Testis (tissue), 3 donors: ENCODE results near the gene TIPARP. TPM values are rescaled to one million over a fixed set of nuclear protein-coding genes. Genes with fewer than 3 reads are reported as not detected.

Experiments used
- DNase-seq: peaks from one replicate; pipeline ENCODE4 v3.0.0-alpha.2; 2019
- H3K27ac ChIP-seq, 2 donors: fragments of 200-600 bp; sonication (generic); one replicate each; pipeline ENCODE4 v1.5.1; 2019
- H3K27me3 ChIP-seq: fragments of 200-600 bp; sonication (generic); one replicate; pipeline ENCODE4 v1.5.1; 2019
- H3K36me3 ChIP-seq: fragments of 200-600 bp; sonication (generic); one replicate; pipeline ENCODE4 v1.5.1; 2017; ENCODE audit warnings: low read depth; ENCODE audit errors: missing control alignments
- H3K4me1 ChIP-seq: fragments of 200-600 bp; sonication (generic); one replicate; pipeline ENCODE4 v1.5.1; 2019
- H3K4me3 ChIP-seq, 2 donors: fragments of 200-600 bp; sonication (generic); one replicate each; pipeline ENCODE4 v1.5.1; 2017 to 2019
- H3K9me3 ChIP-seq: fragments of 200-600 bp; sonication (generic); one replicate; pipeline ENCODE4 v1.5.1; 2017
- POLR2A ChIP-seq: fragments of 450-650 bp; IDR thresholded peaks from one replicate; pipeline ENCODE4 v1.6.1; 2017; ENCODE audit warnings: antibody characterized with exemption, mild to moderate bottlenecking, moderate library complexity
- WGBS, 2 donors: methylation state at CpG; one replicate each; pipeline ENCODE4 v1.1.5; 2018; 5-methylcytosine and 5-hydroxymethylcytosine counted together
- intact Hi-C: fragments of 100-400 bp; cut with DNase I; formaldehyde crosslinking; loops from one replicate; pipeline ENCODE4 v1.15.1; 2023; ENCODE audit warnings: low total_unique reads
- polyA plus RNA-seq: library from polyadenylated mRNA; stranded (reverse); fragments of 350-450 nt; fragmentation: Illumina TruSeq; extraction: RNeasy Lipid Tissue Mini Kit (QIAGEN cat#74804); gene quantifications from one replicate; pipeline ENCODE4 v1.2.3, GENCODE V29; 2014; ENCODE audit warnings: low read depth, low replicate concordance; ENCODE audit not compliant: insufficient read depth
- total RNA-seq, 2 donors: library from RNA; depleted of rRNA; stranded (reverse); fragments of >200 nt; gene quantifications; one replicate each; pipeline ENCODE4 v1.2.3, GENCODE V29; 2016
- TF ChIP-seq, protein P1 (sequence below), 3 experiments: fragments of 450-650 bp in 2 of 3; fragments of 200-600 bp in 1 of 3; sonication (generic) in 1 of 3; IDR thresholded peaks; one replicate each; pipeline ENCODE4 v1.5.1; 2016 to 2019; ENCODE audit warnings: antibody characterized with exemption in 3 of 3, mild to moderate bottlenecking in 2 of 3, moderate library complexity in 1 of 3

Gene TIPARP
- total and polyA plus RNA-seq, 3 donors from 2014 or later: 67.2 to 115 (median 70.7) TPM

DNA sequence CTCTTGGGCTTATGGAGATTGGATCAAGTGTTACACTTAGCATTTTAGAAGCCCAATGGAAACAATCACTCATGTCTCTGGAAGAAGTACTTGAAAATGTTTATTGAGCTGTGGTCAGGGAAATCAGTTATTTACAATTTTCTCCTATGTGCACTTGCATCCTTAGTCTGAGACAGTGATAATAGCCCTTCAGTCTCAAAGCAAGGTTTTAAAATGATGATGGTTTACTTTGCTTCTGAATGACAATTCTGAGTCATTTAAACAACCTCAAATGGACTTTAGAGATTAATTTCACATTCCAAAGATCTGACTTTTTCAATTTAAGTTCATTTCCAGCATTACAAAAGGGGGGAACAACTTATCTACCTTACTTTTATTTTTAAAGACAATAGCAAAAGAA, 20.1 kb downstream of the TIPARP start:
- H3K4me3 ChIP-seq: no peak overlapping the region
- H3K27me3 ChIP-seq: no peaks in the 10 kb centered on the region
- no peak for TF ChIP-seq POLR2A
- TF ChIP-seq, protein P1, sequence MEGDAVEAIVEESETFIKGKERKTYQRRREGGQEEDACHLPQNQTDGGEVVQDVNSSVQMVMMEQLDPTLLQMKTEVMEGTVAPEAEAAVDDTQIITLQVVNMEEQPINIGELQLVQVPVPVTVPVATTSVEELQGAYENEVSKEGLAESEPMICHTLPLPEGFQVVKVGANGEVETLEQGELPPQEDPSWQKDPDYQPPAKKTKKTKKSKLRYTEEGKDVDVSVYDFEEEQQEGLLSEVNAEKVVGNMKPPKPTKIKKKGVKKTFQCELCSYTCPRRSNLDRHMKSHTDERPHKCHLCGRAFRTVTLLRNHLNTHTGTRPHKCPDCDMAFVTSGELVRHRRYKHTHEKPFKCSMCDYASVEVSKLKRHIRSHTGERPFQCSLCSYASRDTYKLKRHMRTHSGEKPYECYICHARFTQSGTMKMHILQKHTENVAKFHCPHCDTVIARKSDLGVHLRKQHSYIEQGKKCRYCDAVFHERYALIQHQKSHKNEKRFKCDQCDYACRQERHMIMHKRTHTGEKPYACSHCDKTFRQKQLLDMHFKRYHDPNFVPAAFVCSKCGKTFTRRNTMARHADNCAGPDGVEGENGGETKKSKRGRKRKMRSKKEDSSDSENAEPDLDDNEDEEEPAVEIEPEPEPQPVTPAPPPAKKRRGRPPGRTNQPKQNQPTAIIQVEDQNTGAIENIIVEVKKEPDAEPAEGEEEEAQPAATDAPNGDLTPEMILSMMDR (IDR thresholded peaks at IDR 0.05): no peak
- intact Hi-C loops: no loop called here
- H3K36me3 ChIP-seq: no peaks in the 10 kb centered on the region
- no peak for DNase-seq
- H3K9me3 ChIP-seq: no peaks in the 10 kb centered on the region
- peaks cover 21% of the 10 kb centered on the region for H3K4me1 ChIP-seq
- no peak overlapping the region for H3K27ac ChIP-seq

DNA sequence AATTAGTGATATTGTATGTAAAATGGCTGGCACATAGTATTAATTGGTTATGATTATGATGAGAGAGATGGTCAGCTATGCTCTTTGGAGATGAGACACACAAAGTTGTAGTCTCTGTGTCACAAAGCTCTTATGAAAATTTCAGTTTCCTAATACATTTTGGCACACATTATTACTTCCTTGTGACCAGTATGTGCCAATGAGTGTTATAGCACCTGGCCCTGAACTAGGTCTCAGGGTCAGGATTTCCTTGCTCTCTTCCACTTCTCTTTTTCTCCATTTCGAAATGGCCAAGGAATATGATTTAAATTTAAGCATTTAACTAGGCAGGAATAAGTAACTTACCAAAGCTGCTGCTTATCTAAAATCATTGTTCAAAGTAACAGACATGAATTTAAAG, 28.0 kb downstream of the TIPARP start:
- H3K4me1 ChIP-seq: peaks cover 3% of the 10 kb centered on the region
- no peak overlapping the region for H3K27ac ChIP-seq
- no peaks in the 10 kb centered on the region for H3K27me3 ChIP-seq
- no peaks in the 10 kb centered on the region for H3K9me3 ChIP-seq
- no peak for TF ChIP-seq POLR2A
- TF ChIP-seq, protein P1 (IDR thresholded peaks at IDR 0.05): no peak
- WGBS, 2 donors: 64 to 75% methylated on average over 1 of the region's 1 CpG
- no peak overlapping the region for H3K4me3 ChIP-seq
- DNase-seq: no peak
- H3K36me3 ChIP-seq: no peaks in the 10 kb centered on the region
- intact Hi-C loops: no loop called here

DNA sequence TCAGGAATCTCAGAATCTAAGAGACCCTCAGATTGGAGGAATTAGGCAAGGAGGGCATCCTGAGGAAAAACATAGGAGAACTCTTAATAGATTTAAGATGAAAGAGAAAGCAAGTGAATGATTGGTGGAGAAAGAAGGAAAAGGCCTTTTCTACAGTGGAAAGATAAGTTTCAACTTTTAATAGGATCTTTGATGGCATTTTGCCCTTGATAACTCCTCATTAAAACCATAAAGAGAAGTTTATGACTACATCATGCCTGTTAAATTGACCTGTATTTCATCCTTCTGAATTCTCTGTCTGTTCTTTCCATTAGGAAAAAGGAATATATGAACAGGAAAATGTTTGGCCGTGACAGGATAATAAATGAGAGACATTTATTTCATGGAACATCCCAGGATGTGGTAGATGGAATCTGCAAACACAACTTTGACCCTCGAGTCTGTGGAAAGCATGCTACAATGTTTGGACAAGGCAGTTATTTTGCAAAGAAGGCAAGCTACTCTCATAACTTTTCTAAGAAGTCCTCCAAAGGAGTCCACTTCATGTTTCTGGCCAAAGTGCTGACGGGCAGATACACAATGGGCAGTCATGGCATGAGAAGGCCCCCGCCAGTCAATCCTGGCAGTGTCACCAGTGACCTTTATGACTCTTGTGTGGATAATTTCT, 30.1 kb downstream of the TIPARP start:
- 83 to 86% methylated on average over 4 of the region's 4 CpGs for whole genome bisulfite sequencing, 2 donors
- H3K4me1 ChIP-seq: peaks cover 3% of the 10 kb centered on the region
- H3K36me3 ChIP-seq: no peaks in the 10 kb centered on the region
- TF ChIP-seq, protein P1 (IDR thresholded peaks at IDR 0.05): no peak
- TF ChIP-seq POLR2A: no peak
- H3K27ac ChIP-seq: no peak overlapping the region
- no peak overlapping the region for H3K4me3 ChIP-seq
- intact Hi-C loops: no loop called here
- H3K27me3 ChIP-seq: no peaks in the 10 kb centered on the region
- no peaks in the 10 kb centered on the region for H3K9me3 ChIP-seq
- DNase-seq: no peak

DNA sequence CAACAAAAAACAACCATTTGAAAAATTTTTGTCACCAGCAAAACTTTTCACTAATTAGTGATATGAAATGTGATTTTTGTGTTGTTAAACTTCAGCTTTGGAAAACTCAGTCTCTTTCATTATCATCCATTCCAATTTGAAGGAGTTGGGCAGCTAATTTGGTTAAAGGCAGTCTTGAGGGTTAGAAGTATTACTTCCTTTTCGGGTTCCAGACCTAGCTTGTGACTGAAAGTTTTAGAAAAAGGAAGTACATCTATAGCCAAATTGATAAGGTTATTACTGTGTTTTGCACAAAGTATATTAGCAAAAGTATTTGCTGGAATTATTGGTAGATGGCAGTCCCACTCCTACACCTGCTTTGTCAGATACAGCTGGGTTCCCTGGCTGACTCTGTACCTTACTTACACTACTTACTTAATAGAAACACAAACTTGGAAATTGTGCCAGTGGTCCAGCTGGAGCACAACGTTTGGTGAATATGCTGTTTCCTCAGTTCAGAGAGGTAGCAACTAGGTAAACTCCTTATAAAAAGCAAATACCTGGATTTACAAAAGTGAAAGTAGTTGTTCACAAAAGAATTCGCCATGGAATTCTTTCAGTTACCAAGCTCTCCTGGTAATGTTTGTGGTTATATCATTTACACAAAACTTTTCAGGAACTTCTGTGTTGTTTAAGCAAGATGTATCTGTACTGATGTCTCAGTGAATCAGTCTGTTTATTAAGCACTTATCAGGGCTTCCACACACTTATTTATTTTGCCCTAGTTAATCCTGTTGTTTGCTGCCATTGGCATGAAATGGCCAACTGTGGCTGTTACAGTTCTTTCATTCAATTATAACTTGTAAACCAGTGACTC, 31.6 kb downstream of the TIPARP start:
- peaks cover 3% of the 10 kb centered on the region for H3K4me1 ChIP-seq
- intact Hi-C loops: no loop called here
- no peak overlapping the region for H3K4me3 ChIP-seq
- H3K36me3 ChIP-seq: no peaks in the 10 kb centered on the region
- DNase-seq: no peak
- WGBS, 2 donors: 72 to 77% methylated on average over 3 of the region's 3 CpGs
- H3K27me3 ChIP-seq: no peaks in the 10 kb centered on the region
- no peaks in the 10 kb centered on the region for H3K9me3 ChIP-seq
- TF ChIP-seq, protein P1 (IDR thresholded peaks at IDR 0.05): no peak
- TF ChIP-seq POLR2A: no peak
- H3K27ac ChIP-seq: no peak overlapping the region
